Measurements from ENCODE around the gene EIF4E.

- no peak for TF ChIP-seq POLR2A (IDR thresholded peaks at IDR 0.05; ENCODE audit: low read depth, low read length)
- TF ChIP-seq POLR2AphosphoS5 (IDR thresholded peaks at IDR 0.05; ENCODE audit: low read depth, low read length), result no peak
- TF ChIP-seq TAF1 (IDR thresholded peaks at IDR 0.05; ENCODE audit: low read depth, low read length), result no peak
These were observed 25.0 kb downstream of the EIF4E start for GRCh38 chr4:98903963-98904362.
